ENCODE results near the gene MKRN2. TPM values are rescaled to one million over a fixed set of nuclear protein-coding genes. Genes with fewer than 3 reads are reported as not detected.

The MKRN2 gene
- polyA plus RNA-seq, 4 donors = 12.7 to 34.3 (median 14.6) TPM

- Histone ChIP-seq H3K4me1 (ENCODE audit: control insufficient read depth in 3 of 3, insufficient read depth in 2 of 3, low read depth in 1 of 3, low read length in 2 of 3) (no peaks in the 10 kb centered on the region), H3K27ac (ENCODE audit: low read depth in 1 of 3, low read length in 2 of 3) (no peak overlapping the region), H3K9me3 (ENCODE audit: control insufficient read depth in 2 of 2, insufficient read depth in 1 of 2, low read depth in 1 of 2, low read length in 1 of 2) (no peaks in the 10 kb centered on the region), H3K27me3 (ENCODE audit: control insufficient read depth in 3 of 3, insufficient read depth in 3 of 3, low read length in 3 of 3) (no peaks in the 10 kb centered on the region), H3K4me3 (ENCODE audit: low read depth in 1 of 3, low read length in 3 of 3) (no peak overlapping the region), H3K36me3 (ENCODE audit: control insufficient read depth in 3 of 3, insufficient read depth in 2 of 3, low read depth in 1 of 3, low read length in 3 of 3) (peaks cover 0 to 4% (median 0%) of the 10 kb centered on the region in 3 donors)
- DNase-seq = no peak
- WGBS, 3 donors = 92 to 97% (median 95%) methylated on average over 2 of the region's 2 CpGs
- FAIRE-seq = no peak
Measured at GRCh38 chr3:12632523-12632922, 75.6 kb downstream of the MKRN2 start.

- H3K4me1 ChIP-seq (ENCODE audit: control insufficient read depth in 3 of 3, insufficient read depth in 2 of 3, low read depth in 1 of 3, low read length in 2 of 3) = no peaks in the 10 kb centered on the region
- no peak overlapping the region for H3K27ac ChIP-seq (ENCODE audit: low read depth in 1 of 3, low read length in 2 of 3)
- DNase-seq (no peak), FAIRE-seq (no peak)
- no peaks in the 10 kb centered on the region for H3K27me3 ChIP-seq (ENCODE audit: control insufficient read depth in 3 of 3, insufficient read depth in 3 of 3, low read length in 3 of 3)
- peaks cover 0 to 7% (median 0%) of the 10 kb centered on the region in 3 donors for H3K36me3 ChIP-seq (ENCODE audit: control insufficient read depth in 3 of 3, insufficient read depth in 2 of 3, low read depth in 1 of 3, low read length in 3 of 3)
- H3K4me3 ChIP-seq (ENCODE audit: low read depth in 1 of 3, low read length in 3 of 3) = no peak overlapping the region
- no peaks in the 10 kb centered on the region for H3K9me3 ChIP-seq (ENCODE audit: control insufficient read depth in 2 of 2, insufficient read depth in 1 of 2, low read depth in 1 of 2, low read length in 1 of 2)
- 87 to 91% (median 88%) methylated on average over 4 of the region's 4 CpGs for WGBS, 3 donors
Measured at GRCh38 chr3:12633108-12633507, 76.2 kb downstream of the MKRN2 start.

Other genes with a start within 250 kb of the MKRN2 start
- 10 to 100 TPM in 2 of 4 donors, 1 to 10 TPM in 2; 4.6 to 14.8 (median 8.5) TPM for gene TSEN2, start 72.6 kb upstream of the MKRN2 start, polyA plus RNA-seq
- gene MKRN2OS, start 11.6 kb upstream of the MKRN2 start, polyA plus RNA-seq = 10 to 100 TPM in 2 of 4 donors, 1 to 10 TPM in 2; 7.6 to 23.9 (median 9.0) TPM
- 10 to 100 TPM; 47.9 to 84.3 (median 70.5) TPM for gene RAF1, start 107.0 kb downstream of the MKRN2 start, polyA plus RNA-seq
- under 1 TPM in 2 of 4 donors, not detected in 2; 0.07 to 0.25 TPM for gene TMEM40, start 202.2 kb downstream of the MKRN2 start, polyA plus RNA-seq
- 1 to 10 TPM in 2 of 4 donors, under 1 TPM in 1, not detected in 1; 0.27 to 1.5 (median 1.3) TPM for gene CAND2, start 239.6 kb downstream of the MKRN2 start, polyA plus RNA-seq